ENCODE results near the gene PLEKHF1.

Gene PLEKHF1

DNA sequence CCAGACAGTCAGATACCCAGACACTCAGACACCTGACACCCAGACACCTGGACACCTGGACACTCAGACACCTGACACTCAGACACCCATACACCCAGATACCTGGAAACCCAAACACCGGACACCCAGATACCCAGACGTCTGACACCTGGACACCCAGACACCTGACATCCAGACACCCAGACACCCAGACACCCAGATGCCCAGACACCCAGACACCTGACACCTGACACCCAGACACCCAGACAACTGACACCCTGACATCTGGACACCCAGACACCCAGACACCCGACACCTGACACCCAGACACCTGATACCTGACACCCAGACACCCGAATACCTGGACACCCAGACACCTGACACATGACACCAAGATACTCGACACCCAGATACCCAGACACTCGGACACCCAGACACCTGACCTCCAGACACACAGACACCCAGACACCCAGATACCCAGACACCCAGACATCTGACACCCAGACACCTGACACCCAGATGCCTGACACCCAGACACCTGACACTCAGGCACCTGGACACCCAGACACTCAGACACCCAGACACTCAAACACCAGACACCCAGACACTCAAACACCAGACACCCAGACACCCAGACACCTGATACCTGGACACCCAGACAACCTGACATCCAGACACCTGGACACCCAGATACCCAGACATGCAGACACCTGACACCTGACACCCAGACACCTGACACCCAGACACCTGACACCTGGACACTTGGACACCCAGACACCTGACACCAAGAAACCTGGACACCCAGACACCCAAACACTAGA lies 30.7 kb downstream of the PLEKHF1 start:
- Histone ChIP-seq H3K36me3 (ENCODE audit: control insufficient read depth, low read length) (no peaks in the 10 kb centered on the region), H3K4me1 (ENCODE audit: control insufficient read depth, low read length) (no peaks in the 10 kb centered on the region), H3K27ac (ENCODE audit: low read depth, low read length) (no peak overlapping the region), H3K4me3 (ENCODE audit: low read length) (no peak overlapping the region), H4K20me1 (ENCODE audit: control insufficient read depth, insufficient read depth, low read depth, low read length) (no peaks in the 10 kb centered on the region), H3K9me2 (replicated peaks; ENCODE audit: control insufficient read depth, low read length) (no peaks in the 10 kb centered on the region), H3F3A (ENCODE audit: control insufficient read depth, insufficient read depth) (no peaks in the 10 kb centered on the region), H3K79me2 (ENCODE audit: control insufficient read depth, low read length) (no peaks in the 10 kb centered on the region), H3K9me3 (ENCODE audit: control insufficient read depth, insufficient read depth, low read length) (peaks cover 10% of the 10 kb centered on the region; the same call in 1 of the 2 replicates), H3K27me3 (ENCODE audit: control insufficient read depth, low read length) (no peaks in the 10 kb centered on the region), H3K4me2 (ENCODE audit: low read length) (no peak overlapping the region)
- TF ChIP-seq, protein P1, sequence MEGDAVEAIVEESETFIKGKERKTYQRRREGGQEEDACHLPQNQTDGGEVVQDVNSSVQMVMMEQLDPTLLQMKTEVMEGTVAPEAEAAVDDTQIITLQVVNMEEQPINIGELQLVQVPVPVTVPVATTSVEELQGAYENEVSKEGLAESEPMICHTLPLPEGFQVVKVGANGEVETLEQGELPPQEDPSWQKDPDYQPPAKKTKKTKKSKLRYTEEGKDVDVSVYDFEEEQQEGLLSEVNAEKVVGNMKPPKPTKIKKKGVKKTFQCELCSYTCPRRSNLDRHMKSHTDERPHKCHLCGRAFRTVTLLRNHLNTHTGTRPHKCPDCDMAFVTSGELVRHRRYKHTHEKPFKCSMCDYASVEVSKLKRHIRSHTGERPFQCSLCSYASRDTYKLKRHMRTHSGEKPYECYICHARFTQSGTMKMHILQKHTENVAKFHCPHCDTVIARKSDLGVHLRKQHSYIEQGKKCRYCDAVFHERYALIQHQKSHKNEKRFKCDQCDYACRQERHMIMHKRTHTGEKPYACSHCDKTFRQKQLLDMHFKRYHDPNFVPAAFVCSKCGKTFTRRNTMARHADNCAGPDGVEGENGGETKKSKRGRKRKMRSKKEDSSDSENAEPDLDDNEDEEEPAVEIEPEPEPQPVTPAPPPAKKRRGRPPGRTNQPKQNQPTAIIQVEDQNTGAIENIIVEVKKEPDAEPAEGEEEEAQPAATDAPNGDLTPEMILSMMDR (IDR thresholded peaks at IDR 0.05; ENCODE audit: low read depth, low read length, poor library complexity, severe bottlenecking) = no peak
- no peak for TF ChIP-seq EZH2phosphoT487 (IDR thresholded peaks at IDR 0.05; ENCODE audit: borderline replicate concordance, low read length)

DNA sequence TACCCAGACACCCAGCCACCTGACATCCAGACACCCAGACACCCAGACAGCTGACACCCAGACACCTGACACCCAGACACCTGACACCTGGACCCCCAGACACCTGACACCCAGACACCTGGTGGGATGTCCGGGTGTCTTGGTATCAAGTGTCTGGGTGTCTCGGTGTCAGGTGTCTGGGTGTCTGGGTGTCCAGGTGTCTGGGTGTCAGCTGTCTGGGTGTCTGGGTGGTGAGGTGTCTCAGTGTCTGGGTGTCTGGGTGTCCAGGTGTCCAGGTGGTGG lies 31.2 kb downstream of the PLEKHF1 start:
- Histone ChIP-seq H3K4me3 (ENCODE audit: low read length) (no peak overlapping the region), H3K4me2 (ENCODE audit: low read length) (no peak overlapping the region), H4K20me1 (ENCODE audit: control insufficient read depth, insufficient read depth, low read depth, low read length) (no peaks in the 10 kb centered on the region), H3K4me1 (ENCODE audit: control insufficient read depth, low read length) (no peaks in the 10 kb centered on the region), H3F3A (ENCODE audit: control insufficient read depth, insufficient read depth) (no peaks in the 10 kb centered on the region), H3K27me3 (ENCODE audit: control insufficient read depth, low read length) (no peaks in the 10 kb centered on the region), H3K9me2 (replicated peaks; ENCODE audit: control insufficient read depth, low read length) (no peaks in the 10 kb centered on the region), H3K9me3 (ENCODE audit: control insufficient read depth, insufficient read depth, low read length) (peaks cover 10% of the 10 kb centered on the region; the same call in 1 of the 2 replicates), H3K27ac (ENCODE audit: low read depth, low read length) (no peak overlapping the region), H3K79me2 (ENCODE audit: control insufficient read depth, low read length) (no peaks in the 10 kb centered on the region), H3K36me3 (ENCODE audit: control insufficient read depth, low read length) (no peaks in the 10 kb centered on the region)
- TF ChIP-seq, protein P1 (IDR thresholded peaks at IDR 0.05; ENCODE audit: low read depth, low read length, poor library complexity, severe bottlenecking) = no peak

DNA sequence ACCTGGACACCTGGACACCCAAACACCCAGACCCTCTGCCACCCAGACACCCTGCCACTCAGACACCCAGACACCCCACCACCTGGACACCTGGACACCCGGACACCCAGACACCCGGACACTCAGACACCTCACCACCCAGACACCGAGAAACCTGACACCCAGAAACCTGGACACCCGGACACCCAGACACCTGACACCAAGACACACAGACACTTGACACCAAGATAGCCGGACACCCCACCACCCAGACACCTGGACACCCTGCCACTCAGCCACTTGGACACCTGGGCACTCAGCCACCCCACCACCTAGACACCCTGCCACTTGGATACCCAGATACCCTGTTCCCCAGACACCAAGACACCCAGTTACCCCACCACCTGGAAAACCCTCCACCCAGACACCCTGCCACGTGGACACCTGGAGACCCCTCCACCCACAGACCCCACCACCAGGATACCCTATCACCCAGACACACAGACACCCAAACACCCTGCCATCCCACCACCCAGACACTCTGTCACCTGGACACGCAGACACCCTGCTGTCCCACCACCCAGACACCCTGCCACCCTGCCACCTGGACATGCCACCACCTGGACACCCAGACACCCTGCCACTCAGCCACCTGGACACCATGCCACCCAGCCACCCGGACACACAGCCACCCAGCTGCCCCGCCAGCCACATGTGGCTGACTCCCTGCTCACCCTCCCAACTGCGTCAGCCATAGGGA lies 32.4 kb downstream of the PLEKHF1 start:
- Histone ChIP-seq H3K9me2 (replicated peaks; ENCODE audit: control insufficient read depth, low read length) (no peaks in the 10 kb centered on the region), H3K27ac (ENCODE audit: low read depth, low read length) (no peak overlapping the region), H3K4me2 (ENCODE audit: low read length) (no peak overlapping the region), H3K79me2 (ENCODE audit: control insufficient read depth, low read length) (no peaks in the 10 kb centered on the region), H3F3A (ENCODE audit: control insufficient read depth, insufficient read depth) (no peaks in the 10 kb centered on the region), H3K36me3 (ENCODE audit: control insufficient read depth, low read length) (no peaks in the 10 kb centered on the region), H3K27me3 (ENCODE audit: control insufficient read depth, low read length) (no peaks in the 10 kb centered on the region), H3K4me1 (ENCODE audit: control insufficient read depth, low read length) (no peaks in the 10 kb centered on the region), H3K9me3 (ENCODE audit: control insufficient read depth, insufficient read depth, low read length) (peaks cover 10% of the 10 kb centered on the region; the same call in 1 of the 2 replicates), H3K4me3 (ENCODE audit: low read length) (no peak overlapping the region), H4K20me1 (ENCODE audit: control insufficient read depth, insufficient read depth, low read depth, low read length) (no peaks in the 10 kb centered on the region)
- TF ChIP-seq EZH2phosphoT487 (IDR thresholded peaks at IDR 0.05; ENCODE audit: borderline replicate concordance, low read length) = no peak
- TF ChIP-seq, protein P1 (IDR thresholded peaks at IDR 0.05; ENCODE audit: low read depth, low read length, poor library complexity, severe bottlenecking) = no peak

Measured in DOHH2 (cell line).